ENCODE measurements around the gene CELA2B. TPM values are rescaled to one million over a fixed set of nuclear protein-coding genes. Genes with fewer than 3 reads are reported as not detected.

CELA2B gene
- total and polyA plus RNA-seq, 2 donors (not counting 1 experiment from before 2014, with no cell fraction given): not detected

- Mint-ChIP-seq H3K27ac (no peak overlapping the region), H3K27me3 (no peaks in the 10 kb centered on the region), H3K9me3 (ENCODE audit: insufficient read depth) (no peaks in the 10 kb centered on the region), H3K4me1 (no peaks in the 10 kb centered on the region), H3K4me3 (no peak overlapping the region)
- no peaks in the 10 kb centered on the region for H3K27me3 ChIP-seq (replicated peaks in 1 of 4; ENCODE audit: control extremely low read depth in 1 of 4, control insufficient read depth in 3 of 4, insufficient read depth in 4 of 4, low read length in 3 of 4)
- no peak overlapping the region for H3K27ac ChIP-seq (ENCODE audit: low read length in 2 of 2)
- H3K36me3 ChIP-seq (replicated peaks in 1 of 2; ENCODE audit: control extremely low read depth in 1 of 2, control insufficient read depth in 1 of 2, extremely low read depth in 1 of 2, insufficient read depth in 2 of 2, low read length in 1 of 2): peaks cover 0 to 33% of the 10 kb centered on the region in 2 experiments
- H3K9ac ChIP-seq (ENCODE audit: low read length): no peak overlapping the region
- DNase-seq (no peak), ATAC-seq (ENCODE audit: low read depth) (no peak)
- ChIA-PET CTCF (interaction anchor here (0.8 to 1.5 kb wide), 3 partner anchors 35 to 237 kb away, joined by 3 to 8 read pairs (median 3); no protein-coding TSS in a partner anchor), POLR2A (no interaction called here)
- H3K4me1 ChIP-seq (ENCODE audit: control insufficient read depth in 2 of 2, insufficient read depth in 2 of 2, low read length in 2 of 2): no peaks in the 10 kb centered on the region
- intact Hi-C loops (cut with micrococcal nuclease): no loop called here
- no peak for TF ChIP-seq CTCF (IDR thresholded peaks at IDR 0.05)
- TF ChIP-seq EZH2 (IDR thresholded peaks at IDR 0.05; ENCODE audit: borderline replicate concordance, insufficient read depth, low read depth, low read length, poor library complexity, severe bottlenecking): no peak
- no peak overlapping the region for H3K4me2 ChIP-seq (replicated peaks; ENCODE audit: low read depth, low read length, poor library complexity, severe bottlenecking)
- 94% methylated on average over 18 of the region's 19 CpGs for WGBS (ENCODE audit: insufficient coverage)
- peaks cover 0 to 3% (median 0%) of the 10 kb centered on the region in 3 donors for H3K9me3 ChIP-seq (ENCODE audit: control extremely low read depth in 1 of 3, control insufficient read depth in 2 of 3, insufficient read depth in 1 of 3, low read length in 2 of 3)
- no peaks in the 10 kb centered on the region for H4K20me1 ChIP-seq (ENCODE audit: control insufficient read depth, insufficient read depth, low read length, poor library complexity, severe bottlenecking)
- H3K4me3 ChIP-seq (ENCODE audit: control extremely low read depth in 1 of 5, extremely low read depth in 1 of 5, insufficient read depth in 1 of 5, low read depth in 2 of 5, low read length in 4 of 5): no peak overlapping the region
- no peaks in the 10 kb centered on the region for H3K79me2 ChIP-seq (ENCODE audit: control insufficient read depth, insufficient read depth, low read length)
- H2AFZ ChIP-seq (ENCODE audit: insufficient read depth, low read depth, low read length, poor library complexity, severe bottlenecking): no peak overlapping the region
Measured at GRCh38 chr1:15500184-15501178, 24.6 kb downstream of the CELA2B start.
